Fibroblast of skin of abdomen (primary cell): Measurements from ENCODE around the gene SYT7.
"Not testable (repeated sequence)": the region's sequence is repeated elsewhere in the genome, so short reads cannot be mapped to it uniquely, and the experiment has no call there.

Experiments
- DNase-seq: peaks from one replicate; pipeline ENCODE4 v3.0.0-alpha.2; 2013

SYT7 gene

DNA sequence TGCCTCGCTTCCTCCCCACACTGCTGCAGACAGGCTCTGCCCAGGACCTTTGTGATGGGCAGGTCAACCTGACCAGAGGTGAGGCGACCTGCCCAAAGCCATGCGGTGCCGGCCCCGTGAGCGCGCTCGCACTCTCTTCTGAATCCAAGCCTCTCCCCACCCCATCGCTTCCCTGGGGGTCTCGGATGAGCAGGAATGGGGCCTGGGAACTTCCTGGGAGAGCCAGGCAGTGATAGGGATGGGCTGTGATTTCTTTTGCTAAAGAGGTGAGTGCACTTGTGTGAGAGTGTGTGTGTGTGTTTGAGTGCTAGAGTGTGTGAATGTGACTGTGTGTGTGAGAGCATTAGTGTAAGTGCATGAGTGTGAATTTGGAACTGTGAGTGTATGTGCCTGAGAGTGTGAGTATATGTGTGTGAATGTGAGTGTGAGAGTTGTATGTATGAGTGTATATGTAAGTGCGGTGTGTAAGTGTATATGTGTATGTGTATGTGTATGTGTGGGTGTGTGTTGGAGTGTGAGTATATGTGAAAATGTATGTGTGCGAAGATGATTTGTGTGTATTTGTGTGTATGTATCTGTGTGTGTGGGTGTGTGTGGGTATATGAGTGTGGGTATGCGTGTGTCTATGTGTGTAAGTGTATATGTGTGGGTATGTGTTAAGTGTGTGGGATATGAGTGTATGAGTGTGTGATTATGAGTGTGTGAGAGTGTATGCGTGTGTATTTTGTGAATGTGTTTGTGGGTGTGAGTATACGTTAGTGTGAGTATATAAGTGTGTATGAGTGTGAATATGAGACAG lies 84.1 kb downstream of the SYT7 start:
- DNase-seq, result no peak

DNA sequence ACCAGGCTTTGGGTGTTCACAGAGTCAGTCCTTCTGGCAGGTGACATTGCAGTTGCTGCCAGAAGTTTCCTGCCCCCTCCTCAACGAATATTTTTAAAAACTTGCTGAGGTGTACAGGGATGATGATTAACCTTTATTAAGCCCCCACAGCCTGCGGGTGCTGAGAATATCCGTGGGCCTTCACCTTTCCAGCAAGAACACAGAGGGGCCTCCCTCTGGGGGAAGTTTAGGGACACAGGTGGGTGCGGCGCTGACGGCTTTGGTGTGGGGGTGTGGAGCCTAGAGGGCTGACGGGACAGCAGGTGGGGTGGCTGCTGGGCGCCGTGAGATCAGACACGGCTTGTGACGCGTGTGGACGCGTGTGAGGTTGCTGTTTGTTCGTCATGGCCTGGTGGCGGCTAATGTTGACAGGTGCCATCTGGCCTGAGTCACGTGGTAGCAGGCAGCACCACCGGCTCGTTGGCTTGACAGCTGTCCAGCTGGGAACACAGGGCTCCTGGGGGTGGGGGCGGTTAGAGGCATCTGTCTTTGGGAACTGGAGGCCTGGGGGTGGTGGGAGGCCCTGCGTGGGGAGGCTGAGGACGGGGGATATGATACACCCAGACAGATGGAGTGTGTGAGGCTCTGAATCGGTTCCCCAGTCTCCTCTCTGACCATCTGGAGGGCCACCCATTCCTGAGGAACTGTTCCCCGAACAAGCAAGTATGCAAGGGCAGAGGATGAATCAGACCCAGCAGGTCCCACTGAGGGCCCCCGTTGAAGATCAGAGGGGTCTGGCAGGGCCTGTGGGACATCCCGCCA lies 84.9 kb downstream of the SYT7 start:
- no peak for DNase-seq

DNA sequence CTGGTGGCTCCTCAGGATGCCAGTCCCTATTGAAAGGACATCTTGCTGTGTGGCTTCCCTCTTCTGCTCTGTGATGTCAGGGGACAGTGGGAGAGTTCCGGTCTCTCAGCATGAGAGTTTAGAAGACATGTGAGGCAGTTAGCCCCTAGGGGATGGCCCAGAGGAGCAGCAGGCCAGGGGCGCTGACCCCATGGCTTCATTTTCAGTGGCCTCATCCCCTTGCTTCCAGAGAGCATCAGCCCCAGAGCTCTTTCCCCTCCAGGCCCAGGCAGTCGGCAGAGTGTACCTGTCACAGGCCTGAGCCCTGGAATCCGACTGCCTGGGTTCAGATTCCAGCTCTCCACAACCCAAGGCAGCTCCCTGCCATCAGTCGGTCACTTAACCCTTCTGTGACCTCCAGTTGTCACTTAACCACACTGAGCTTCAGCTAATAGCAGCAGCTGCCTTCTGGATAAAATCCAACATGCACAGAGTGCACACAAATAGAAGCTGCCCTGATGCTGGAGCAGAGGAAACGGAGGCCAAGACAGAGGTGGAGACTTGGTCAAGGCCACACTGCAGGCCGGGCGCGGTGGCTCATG lies 86.4 kb downstream of the SYT7 start:
- DNase-seq, result no peak

DNA sequence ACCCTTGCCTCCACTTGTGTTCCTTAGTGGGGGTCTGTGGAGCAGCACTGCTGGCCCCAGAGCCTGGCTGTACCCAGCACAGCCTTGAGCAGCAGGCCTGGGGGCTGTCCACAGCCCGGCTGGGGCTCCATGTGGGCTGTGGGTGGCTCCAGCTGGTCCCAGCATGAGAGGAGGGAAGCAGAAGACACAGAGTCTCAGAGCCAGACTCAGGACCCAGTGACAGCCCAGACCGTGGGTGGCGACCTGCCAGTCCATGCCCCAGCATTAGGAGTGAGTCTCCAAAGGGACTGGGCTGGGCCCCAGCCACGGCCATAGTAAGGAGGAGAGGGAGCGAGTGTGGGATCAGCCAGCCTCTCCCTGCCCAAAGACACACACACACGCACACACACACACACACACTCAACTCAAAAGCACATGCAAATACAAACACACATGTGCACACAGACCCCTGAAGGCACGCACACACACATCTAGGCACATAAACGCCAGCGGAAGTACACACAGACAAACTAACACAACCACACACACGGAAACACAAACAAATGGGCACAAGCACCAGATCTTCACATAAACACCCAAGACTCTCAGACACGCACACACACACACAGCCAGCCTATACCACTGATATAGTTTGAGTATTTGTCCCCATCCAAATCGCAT lies 89.0 kb downstream of the SYT7 start:
- DNase-seq, result no peak

DNA sequence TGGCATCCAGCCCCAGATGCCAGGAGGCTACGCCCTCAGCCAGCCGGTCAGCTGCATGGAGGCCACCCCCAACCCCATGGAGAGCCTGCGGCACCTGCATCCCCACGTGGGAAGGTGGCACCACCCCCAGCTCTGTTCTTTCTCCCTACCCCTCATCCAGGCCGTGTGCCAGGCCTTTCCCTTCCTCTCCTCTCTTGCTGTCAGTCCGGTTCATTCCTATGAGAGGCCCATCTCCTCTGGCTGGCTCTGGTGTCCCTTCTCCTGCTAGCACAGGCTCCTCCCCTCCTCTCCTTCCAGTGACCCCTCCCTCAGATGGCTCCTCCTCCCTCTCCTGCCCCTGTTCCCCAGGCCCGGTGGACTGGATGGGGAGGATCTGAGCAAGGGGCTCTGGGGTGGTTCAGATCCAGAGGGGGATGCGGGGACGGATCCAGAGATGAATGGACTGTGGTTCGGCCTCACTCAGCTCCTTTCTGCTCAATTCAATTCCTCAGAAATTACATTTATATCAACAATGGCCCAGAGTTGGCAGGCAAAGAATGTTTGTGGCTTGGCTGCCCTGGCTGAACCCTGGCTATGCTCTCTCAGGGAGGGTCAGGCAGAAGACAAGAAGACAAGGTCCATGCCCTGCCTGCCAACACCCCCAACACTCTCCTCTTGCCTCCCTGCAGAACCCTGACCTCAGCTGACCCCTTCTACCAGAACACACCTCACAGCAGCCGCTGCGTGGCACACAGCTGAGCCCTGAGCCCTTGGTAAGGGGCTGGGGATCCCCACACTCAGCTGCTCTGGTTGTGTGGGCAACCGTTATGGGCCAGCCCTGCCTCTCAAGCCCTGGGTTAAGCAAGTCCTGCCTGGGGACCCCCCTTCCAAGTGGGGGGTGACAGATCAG lies 90.8 kb downstream of the SYT7 start:
- DNase-seq, result no peak

DNA sequence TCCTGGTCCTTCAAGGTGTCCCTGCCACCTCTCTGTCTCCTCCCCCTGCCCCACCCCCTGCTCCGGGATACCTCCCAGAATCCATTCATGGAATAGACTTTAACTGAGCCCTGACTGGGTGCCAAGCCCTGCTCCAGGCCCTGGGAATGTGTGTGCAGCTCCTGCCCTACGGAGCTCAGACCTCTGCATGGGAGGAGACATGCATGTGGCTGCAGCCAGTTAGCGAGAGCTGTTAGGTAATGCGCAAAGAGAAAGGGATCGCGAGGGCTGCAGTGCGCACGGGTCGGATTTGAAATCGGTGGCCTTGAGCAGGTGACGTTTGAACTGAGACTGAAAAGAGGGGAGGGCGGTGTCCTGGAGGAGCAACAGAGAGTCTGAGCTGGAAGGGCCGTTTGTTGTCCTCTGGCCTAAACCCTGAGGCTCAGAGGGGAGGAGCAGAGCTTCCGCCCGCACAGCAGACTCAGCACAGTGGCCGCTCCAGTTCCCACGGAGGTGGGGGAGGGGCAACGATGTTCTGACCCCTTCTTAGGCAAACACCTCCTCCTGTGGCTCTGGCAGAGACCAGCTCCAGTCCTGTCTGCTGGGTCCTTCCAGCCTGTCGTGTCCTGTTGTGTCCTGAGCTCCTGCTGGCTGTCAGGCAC lies 92.1 kb downstream of the SYT7 start:
- no peak for DNase-seq

DNA sequence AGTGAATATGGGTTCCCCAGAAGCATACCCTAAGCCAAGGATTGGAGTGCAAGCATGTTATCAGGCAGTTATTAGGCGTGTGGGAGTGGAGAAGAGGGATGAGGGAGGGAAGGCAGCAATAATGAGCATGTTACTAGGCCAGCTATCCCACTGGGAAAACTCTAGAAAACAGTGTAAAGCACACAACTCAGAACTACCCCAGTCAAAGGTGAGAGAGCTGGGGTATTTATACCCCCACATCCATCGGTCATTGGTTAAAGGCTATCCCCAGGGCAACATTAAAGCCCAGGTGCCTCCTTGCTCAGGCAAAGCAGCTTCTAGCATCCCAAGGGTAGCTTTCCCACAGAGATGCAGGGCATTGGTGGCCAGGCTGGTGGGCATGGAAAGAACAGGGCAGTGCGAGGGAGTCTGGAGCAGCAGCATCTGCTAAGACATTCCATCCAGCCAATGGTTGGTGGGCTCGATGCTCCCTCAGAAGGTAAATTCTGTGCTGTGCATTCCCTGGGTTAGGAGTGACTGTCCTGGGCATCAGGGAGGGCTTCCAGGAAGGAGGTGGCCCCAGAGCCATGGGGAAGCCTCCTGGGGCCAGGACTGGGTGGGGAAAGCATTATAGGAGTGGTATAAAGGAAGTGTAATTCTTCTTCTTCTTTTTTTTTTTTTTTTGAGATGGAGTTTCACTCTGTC lies 93.4 kb downstream of the SYT7 start:
- no peak for DNase-seq

DNA sequence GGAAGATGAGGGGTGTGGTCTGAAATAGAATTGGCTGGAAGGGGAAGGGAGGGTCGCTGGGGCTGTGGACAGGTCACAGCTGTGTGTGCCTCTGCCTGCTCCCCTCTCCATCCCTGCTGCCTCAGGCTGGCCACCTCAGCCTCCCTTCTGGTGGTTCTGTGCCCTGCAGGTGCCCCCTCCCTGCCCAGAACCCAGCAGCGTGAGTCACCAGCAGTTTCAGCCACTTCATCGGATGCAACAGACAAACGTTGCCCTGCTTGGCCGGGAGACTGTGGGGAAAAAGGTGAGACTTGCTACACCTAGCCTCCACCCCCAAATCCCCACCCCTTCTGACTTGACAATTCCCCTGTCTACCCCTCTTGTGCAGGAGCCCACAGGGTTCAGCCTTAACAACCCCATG lies 94.1 kb downstream of the SYT7 start:
- no peak for DNase-seq

DNA sequence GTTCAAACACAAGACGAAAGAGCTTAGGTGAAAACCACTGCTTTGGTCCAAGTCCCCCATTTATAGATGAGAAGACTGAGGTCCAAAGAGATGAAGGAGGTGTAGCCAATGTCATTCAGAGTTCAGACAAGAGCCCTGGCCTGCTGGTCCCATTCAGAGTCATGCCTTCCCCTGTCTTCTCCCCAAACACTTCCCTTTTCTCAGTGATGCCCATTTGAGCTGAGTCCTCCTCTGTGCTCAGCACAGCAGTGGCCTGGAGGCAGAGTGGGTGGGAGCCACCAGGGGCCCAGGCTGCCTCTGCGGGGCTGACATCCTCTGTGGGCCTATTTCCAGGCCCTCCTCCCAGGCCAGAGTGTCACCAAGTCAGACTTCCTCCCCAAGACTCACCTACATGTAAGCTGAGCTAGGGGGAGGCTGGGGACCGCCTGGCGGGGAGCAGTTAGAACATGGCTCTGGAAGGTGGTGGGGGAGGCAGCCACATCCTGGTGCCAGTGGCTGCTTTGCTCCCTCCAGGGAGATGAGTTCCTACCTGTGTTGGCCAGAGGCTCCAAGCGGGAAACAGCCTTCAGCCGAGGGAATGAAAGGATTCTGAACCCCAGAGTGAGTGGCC lies 94.8 kb downstream of the SYT7 start:
- DNase-seq, result no peak

DNA sequence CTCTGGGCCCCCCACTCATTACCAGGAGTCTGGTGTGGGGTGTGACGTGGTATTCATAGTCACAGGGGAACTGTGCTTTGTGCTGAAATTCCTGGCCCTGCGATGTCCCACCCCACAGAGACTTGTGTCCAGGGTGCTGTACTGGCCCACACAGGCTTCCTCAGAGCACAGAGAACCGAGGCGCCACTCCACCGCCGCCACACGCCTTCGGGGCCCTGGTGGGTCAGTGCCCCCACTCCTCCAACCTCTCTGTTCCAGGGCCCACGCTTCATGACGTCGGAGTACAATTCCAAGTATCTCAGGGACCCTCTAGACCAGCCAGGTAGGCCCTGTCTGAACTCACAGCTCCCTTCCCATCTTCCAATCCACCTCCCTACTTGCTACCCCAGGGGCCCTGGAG lies 95.8 kb downstream of the SYT7 start:
- no peak for DNase-seq

DNA sequence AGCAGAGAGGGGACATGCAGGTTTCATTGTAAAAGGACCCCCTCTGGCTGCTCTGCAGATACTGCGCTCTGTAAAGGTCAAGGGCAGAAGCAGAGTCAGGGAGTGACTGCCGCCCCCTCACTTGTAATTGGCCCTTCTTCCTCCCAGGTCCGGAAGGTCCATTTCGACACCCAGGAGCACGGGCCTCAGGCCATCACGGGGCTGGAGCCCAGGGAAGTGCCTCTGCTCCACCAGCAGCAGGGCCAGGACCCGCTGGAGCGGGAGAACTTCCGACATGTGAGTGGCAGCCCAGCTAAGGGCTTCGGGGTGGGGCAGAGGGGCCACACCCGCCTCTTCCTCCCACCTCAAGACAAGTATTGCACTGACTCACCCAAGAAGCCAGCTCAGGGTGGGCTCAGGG lies 96.3 kb downstream of the SYT7 start:
- DNase-seq, result no peak

DNA sequence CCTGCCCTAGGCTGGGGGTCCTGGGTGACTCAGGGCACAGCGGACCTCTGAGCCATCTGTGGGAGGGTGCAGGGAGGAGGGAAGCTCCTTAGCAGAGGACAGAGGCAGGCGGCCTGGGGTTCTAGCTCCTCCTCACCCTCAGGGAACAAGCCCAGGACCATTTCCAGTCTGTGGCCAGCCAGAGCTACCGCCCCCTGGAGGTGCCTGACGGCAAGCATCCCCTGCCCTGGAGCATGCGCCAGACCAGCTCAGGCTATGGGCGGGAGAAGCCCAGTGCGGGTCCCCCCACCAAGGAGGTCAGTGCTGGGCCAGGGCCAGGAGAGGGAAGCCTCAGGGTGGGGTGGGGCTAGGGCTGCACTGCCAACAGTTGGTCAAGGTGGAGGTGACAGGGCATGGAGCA lies 98.4 kb downstream of the SYT7 start:
- no peak for DNase-seq

DNA sequence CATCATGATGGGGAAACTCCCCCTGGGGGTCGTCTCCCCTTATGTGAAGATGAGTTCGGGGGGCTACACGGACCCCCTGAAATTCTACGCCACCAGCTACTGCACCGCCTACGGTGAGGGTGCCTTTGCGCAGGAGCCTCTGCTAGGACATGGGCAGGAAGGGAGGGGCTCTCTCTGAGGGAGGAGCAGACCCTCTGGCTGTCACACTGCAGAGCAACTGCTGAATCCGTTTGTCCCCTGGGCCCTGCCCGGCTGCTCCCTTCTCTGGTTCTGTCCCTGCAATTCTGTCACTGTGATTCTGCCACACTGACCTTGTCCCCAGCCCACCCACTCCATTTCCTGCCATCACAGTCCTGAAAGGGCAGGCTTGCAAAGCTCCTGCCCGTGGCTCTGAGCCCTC lies 99.1 kb downstream of the SYT7 start:
- DNase-seq, result no peak

DNA sequence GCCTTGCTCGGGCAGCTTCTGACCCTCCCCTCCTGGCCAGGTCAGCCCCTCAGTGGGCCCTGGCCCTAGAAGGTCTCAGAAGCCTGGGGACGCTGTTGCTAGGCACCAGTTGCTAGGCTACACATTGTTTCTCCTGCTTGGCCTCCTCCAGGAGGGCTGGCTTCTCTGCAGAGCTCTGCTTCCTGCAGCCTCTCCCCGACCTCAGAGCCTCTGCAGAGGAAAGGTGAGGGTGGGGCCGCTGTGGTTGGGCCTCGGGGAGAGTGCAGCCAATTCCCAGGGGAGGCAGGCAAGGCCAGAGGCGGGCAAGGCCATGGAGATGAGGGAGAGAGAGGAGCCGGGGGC lies 99.9 kb downstream of the SYT7 start:
- no peak for DNase-seq

DNA sequence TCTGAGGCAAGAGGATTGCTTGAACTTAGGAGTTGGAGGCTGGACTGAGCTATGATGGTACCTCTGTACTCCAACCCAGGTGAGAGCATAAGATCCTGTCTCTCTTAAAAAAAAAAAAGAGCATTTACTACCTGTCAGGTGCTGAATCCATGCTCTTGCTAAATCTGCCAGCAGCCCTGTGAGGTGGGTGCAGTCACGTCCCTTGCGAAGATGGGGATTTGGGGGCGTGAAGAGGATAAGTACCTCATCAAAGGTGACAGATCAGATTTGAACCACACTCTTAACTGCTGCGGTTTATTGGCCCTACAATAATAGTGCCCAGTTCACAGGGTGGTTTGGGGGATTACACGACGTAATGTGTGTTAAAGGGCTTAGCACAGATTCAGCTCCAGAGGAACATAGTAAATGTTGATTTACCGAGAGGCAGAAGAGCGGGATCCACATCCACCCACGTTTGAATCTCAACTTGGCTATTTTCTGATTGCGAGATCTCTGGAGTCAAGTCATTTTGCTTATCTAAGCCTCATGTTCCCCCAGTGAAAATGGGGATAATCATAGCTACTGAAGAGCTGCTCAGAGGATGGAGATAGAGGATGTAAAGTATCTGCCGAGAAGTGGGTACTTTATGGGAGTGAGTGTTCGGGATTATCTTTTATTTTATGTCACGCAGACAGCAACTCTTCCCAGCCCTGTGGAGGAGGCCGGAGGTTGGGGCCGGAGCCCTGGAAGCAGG lies 100.4 kb downstream of the SYT7 start:
- DNase-seq, result no peak

DNA sequence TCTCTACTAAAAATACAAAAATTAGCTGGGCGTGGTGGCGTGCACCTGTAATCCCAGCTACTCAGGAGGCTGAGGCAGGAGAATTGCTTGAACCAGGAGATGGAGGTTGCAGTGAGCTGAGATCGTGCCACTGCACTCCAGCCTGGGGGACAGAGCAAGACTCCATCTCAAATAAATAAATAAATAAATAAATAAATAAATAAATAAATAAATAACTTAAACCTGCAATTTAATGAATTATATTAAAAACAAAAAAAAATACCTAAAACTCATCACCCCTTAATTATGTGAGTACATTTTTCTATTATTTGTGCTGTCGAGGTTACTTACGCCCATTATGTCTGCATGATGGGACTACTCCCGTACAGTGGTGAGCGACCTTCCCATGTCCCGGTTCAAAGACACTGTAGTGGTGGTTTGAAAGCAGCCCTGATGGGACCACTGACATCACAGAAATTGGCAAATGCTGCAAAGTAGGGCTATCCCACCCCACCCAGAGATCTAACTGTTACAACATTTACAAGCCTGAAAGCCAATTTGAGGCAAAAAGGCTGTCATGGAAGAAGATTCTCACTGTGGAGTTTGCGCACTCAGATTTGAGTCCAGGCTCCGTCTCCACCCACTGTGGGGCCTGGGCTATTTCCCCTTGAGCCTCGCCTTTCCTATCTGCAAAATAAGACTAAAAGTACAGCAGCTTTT lies 101.4 kb downstream of the SYT7 start:
- not testable (repeated sequence) for DNase-seq

DNA sequence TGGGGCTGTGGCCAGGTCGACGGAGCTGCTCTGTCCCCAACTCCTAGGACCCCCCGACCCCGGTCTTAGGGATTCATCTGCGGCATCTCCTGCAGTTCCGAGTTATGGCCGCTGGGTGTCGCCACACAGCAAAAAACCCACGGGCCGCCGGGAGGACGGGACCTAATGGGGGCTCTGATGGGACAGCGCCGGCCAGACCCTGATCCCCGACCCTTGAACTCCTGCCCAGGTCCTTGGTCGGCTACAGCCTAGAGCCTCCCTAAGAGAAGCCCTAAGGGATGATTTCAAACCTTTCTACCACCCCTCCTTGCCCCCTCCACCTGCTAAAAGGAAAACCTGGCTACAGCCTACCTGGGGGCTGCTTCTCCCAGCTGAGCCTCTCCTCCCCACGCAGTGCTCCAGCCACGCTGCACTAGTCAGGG lies 103.1 kb downstream of the SYT7 start:
- no peak for DNase-seq

DNA sequence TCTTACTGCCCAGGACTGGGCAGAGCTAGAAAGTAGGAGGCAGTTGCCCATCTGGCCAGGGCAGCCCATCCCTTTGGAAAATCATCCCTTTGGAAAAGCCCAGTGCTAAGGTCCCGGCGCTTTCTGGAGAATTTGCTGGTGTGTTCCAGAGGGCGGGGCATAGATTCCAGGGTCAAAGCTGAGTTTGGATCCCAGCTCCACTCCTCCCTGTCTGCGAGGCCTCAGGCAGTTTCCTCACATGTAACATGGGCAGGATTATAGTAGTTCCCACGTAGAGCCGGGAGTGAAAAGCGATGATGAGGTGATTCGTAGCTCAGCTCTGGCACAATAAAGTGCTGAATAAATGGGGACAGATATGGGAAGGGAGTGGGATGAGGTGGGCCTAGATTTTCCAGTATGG lies 103.8 kb downstream of the SYT7 start:
- no peak for DNase-seq

DNA sequence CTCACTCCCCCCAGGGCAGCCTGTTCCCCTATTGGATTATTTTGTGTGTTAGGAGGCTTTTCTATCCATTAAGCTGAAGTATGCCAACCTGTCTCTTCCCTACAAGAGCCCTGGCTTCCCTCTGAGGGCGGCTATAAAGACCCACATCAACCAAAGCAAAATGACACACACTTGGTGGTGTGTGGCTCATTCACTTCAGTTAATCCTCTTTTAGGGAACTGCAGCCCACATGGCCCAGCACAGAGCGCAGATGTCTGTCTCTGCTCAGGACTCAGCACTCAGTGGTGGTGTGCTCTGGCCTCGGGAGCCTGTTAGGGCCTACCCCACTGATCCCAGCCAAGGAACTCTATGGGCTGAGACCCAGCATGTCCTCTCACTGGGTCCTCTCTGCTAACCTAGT lies 104.5 kb downstream of the SYT7 start:
- no peak for DNase-seq
